Adrenal gland (tissue), 12 donors: ENCODE results near the gene RANBP3L. TPM values are rescaled to one million over a fixed set of nuclear protein-coding genes. Genes with fewer than 3 reads are reported as not detected.
A peak's percentile ranks its signal among the peaks of the same experiment; 100 is the strongest.

Experiments
- DNase-seq, 7 donors: peaks; one replicate each; pipeline ENCODE4 v3.0.0-alpha.2; 2019 to 2020
- H3K27ac ChIP-seq, 5 donors: fragments of 200-600 bp; sonication (generic) in 4 of 5; 1 replicate in 3 of 5; 2 replicates in 2 of 5; pipeline versions ENCODE4 v1.5.1 to v1.8.0; 2016 to 2020; ENCODE audit warnings: mild to moderate bottlenecking in 1 of 5
- H3K27me3 ChIP-seq: fragments of 200-600 bp; 2 replicates; pipeline ENCODE4 v1.8.0; 2021
- H3K36me3 ChIP-seq, 2 donors: fragments of 200-600 bp; replicated peaks in 1 of 2; 1 replicate in 1 of 2; 2 replicates in 1 of 2; pipeline versions ENCODE4 v1.5.1 to v1.8.0; 2018 to 2022
- H3K4me1 ChIP-seq, 2 donors: fragments of 200-600 bp; replicated peaks in 1 of 2; 1 replicate in 1 of 2; 2 replicates in 1 of 2; pipeline versions ENCODE4 v1.5.1 to v1.8.0; 2018 to 2021
- H3K4me3 ChIP-seq, 4 donors: fragments of 200-600 bp; sonication (generic) in 3 of 4; one replicate each; pipeline ENCODE4 v1.5.1; 2016 to 2018
- H3K9me3 ChIP-seq, 3 donors: fragments of 200-600 bp; sonication (generic) in 1 of 3; replicated peaks in 1 of 3; 1 replicate in 2 of 3; 2 replicates in 1 of 3; pipeline versions ENCODE4 v1.5.1 to v1.8.0; 2016 to 2021
- POLR2A ChIP-seq, 2 donors: fragments of 450-650 bp; IDR thresholded peaks; one replicate each; pipeline ENCODE4 v1.6.1; 2017; ENCODE audit warnings: antibody characterized with exemption in 2 of 2, mild to moderate bottlenecking in 2 of 2, moderate library complexity in 1 of 2
- WGBS, 4 donors: extraction: QIAGEN DNeasy Blood & Tissue Kit in 2 of 4; methylation state at CpG; one replicate each; pipeline versions ENCODE4 v1.1.5 to v1.1.7; 2013 to 2017; 5-methylcytosine and 5-hydroxymethylcytosine counted together
- intact Hi-C, 2 donors: fragments of 100-400 bp; cut with DNase I; formaldehyde crosslinking; loops; one replicate each; pipeline versions ENCODE4 v1.14.1 to v1.15.0; 2022 to 2023
- polyA plus RNA-seq, 3 donors: library from polyadenylated mRNA; stranded (reverse); fragments of 200-250 nt in 2 of 3; fragments of 350-450 nt in 1 of 3; fragmentation: Illumina TruSeq in 1 of 3; extraction: RNeasy Lipid Tissue Mini Kit (QIAGEN cat#74804) in 1 of 3; gene quantifications; one replicate each; pipeline ENCODE4 v1.2.3, GENCODE V29; 2013 to 2014
- total RNA-seq, 9 donors: library from RNA; depleted of rRNA in 4 of 9; stranded (reverse); fragments of >200 nt in 4 of 9; fragments of 120-200 nt in 1 of 9; fragmentation: NEBNext Ultra II Directional in 1 of 9; extraction: Animal tissue kit (Norgen Biotek cat#: 25700) in 1 of 9; gene quantifications; one replicate each; pipeline versions ENCODE4 v1.1.0 to v1.2.4, GENCODE V29; 2013 to 2023
- TF ChIP-seq, protein P1 (sequence below), 6 experiments: fragments of 450-650 bp in 4 of 6; fragments of 200-600 bp in 2 of 6; sonication (generic) in 1 of 6; IDR thresholded peaks; 1 replicate in 5 of 6; 2 replicates in 1 of 6; pipeline versions ENCODE4 v1.5.1 to v1.8.0; 2016 to 2021; ENCODE audit warnings: antibody characterized with exemption in 6 of 6, mild to moderate bottlenecking in 2 of 6, moderate library complexity in 1 of 6
- donor health status: healthy with polysubstance abuse.
- donor health status: Bipolar disorder and iron deficiency.
- donor health status: DM: yes; HTN: yes; CAD: no.
- donor health status: DM: no; HTN: no; CAD: no.
- donor health status: DM: no; HTN: no; CAD: no.
- donor health status: DM: yes; HTN: yes; CAD: no.

Gene RANBP3L
- total and polyA plus RNA-seq, 12 donors, result 0.30 to 21.6 (median 1.6) TPM

DNA sequence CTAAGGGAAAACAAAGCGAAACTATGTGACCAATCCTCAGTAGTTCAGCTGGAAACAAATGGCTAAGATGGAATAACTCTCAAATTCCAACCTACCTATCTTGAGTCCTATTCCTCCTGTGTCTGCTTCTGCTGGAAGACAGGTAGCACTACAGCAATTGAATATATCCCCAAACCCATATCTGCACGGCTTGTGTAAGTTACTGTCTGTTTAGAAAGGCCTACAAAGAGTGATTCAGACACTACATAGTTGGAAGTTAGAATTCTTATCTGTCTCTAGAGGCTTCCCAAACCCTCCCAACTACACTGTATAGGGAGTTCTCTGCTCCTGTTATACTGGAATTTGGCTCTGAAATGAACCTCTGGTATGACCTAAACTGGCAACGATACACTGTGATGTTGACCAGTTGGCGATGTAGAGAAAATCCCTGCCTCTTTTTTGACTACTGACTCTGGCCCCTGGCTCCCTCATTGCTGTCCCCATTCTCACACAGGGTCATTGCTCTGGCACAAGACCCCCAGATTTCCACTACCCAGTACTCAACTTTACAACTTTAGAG is 37.4 kb downstream of the RANBP3L start:
- Histone ChIP-seq H3K4me3 (no peak overlapping the region), H3K27me3 (no peaks in the 10 kb centered on the region), H3K4me1 (no peaks in the 10 kb centered on the region), H3K36me3 (no peaks in the 10 kb centered on the region), H3K27ac (no peak overlapping the region), H3K9me3 (no peaks in the 10 kb centered on the region)
- intact Hi-C loops, result loop anchor here (5.0 to 10.0 kb wide), 3 partner anchors 43 to 141 kb away; no protein-coding TSS in a partner anchor
- DNase-seq, result no peak
- 86 to 95% (median 91%) methylated on average over 4 of the region's 4 CpGs for whole genome bisulfite sequencing, 4 donors
- TF ChIP-seq, protein P1, sequence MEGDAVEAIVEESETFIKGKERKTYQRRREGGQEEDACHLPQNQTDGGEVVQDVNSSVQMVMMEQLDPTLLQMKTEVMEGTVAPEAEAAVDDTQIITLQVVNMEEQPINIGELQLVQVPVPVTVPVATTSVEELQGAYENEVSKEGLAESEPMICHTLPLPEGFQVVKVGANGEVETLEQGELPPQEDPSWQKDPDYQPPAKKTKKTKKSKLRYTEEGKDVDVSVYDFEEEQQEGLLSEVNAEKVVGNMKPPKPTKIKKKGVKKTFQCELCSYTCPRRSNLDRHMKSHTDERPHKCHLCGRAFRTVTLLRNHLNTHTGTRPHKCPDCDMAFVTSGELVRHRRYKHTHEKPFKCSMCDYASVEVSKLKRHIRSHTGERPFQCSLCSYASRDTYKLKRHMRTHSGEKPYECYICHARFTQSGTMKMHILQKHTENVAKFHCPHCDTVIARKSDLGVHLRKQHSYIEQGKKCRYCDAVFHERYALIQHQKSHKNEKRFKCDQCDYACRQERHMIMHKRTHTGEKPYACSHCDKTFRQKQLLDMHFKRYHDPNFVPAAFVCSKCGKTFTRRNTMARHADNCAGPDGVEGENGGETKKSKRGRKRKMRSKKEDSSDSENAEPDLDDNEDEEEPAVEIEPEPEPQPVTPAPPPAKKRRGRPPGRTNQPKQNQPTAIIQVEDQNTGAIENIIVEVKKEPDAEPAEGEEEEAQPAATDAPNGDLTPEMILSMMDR (IDR thresholded peaks at IDR 0.05), result no peak
- TF ChIP-seq POLR2A (IDR thresholded peaks at IDR 0.05), result no peak

DNA sequence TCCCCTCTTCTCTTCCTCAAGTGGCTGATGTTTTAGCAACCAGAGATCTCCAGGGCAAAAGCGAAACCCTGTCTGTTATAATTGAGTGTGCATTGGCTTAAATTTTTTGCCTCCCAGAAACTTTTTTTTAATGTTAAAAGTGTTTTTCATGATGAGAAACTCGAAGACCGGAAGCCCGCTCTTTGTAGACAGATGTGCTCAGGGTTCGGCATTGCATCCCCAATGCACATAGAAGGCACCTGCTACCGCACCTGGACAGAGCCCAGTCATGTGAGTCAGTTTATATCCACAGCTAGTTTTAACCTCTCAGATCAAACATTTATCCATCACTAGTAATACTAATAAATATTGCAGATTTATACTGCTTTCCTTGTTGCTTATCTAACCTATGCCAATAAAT is 40.5 kb downstream of the RANBP3L start:
- TF ChIP-seq, protein P1 (IDR thresholded peaks at IDR 0.05), result no peak
- TF ChIP-seq POLR2A (IDR thresholded peaks at IDR 0.05), result no peak
- DNase-seq, result no peak
- intact Hi-C loops, result loop anchor here (5.0 to 10.0 kb wide), 3 partner anchors 46 to 144 kb away; no protein-coding TSS in a partner anchor
- Histone ChIP-seq H3K4me1 (no peaks in the 10 kb centered on the region), H3K36me3 (no peaks in the 10 kb centered on the region), H3K27ac (no peak overlapping the region), H3K4me3 (no peak overlapping the region), H3K9me3 (no peaks in the 10 kb centered on the region), H3K27me3 (no peaks in the 10 kb centered on the region)
- WGBS, 4 donors, result 91 to 92% (median 91%) methylated on average over 6 of the region's 6 CpGs

GRCh38 chr5:36253575-36253974 is 48.1 kb downstream of the RANBP3L start:
- Histone ChIP-seq H3K27me3 (no peaks in the 10 kb centered on the region), H3K36me3 (no peaks in the 10 kb centered on the region), H3K9me3 (peaks cover 0 to 4% (median 0%) of the 10 kb centered on the region in 3 donors), H3K4me1 (peaks cover 10 to 15% of the 10 kb centered on the region in 2 donors), H3K4me3 (no peak overlapping the region), H3K27ac (peak overlapping the region in 2 of 5 donors; percentile 16 to 65)
- TF ChIP-seq, protein P1 (IDR thresholded peaks at IDR 0.05), result no peak
- TF ChIP-seq POLR2A (IDR thresholded peaks at IDR 0.05), result no peak
- intact Hi-C loops, result no loop called here
- WGBS, 4 donors, result 70 to 72% (median 71%) methylated on average over 4 of the region's 4 CpGs
- DNase-seq, result no peak

- peaks cover 10 to 15% of the 10 kb centered on the region in 2 donors for H3K4me1 ChIP-seq
- no peaks in the 10 kb centered on the region for H3K36me3 ChIP-seq
- no peak for DNase-seq
- intact Hi-C loops, result no loop called here
- no peaks in the 10 kb centered on the region for H3K27me3 ChIP-seq
- peaks cover 0 to 4% (median 0%) of the 10 kb centered on the region in 3 donors for H3K9me3 ChIP-seq
- no peak for TF ChIP-seq POLR2A (IDR thresholded peaks at IDR 0.05)
- TF ChIP-seq, protein P1 (IDR thresholded peaks at IDR 0.05), result no peak
- WGBS, 4 donors, result 54 to 67% (median 66%) methylated on average over 3 of the region's 3 CpGs
- H3K27ac ChIP-seq, result peak overlapping the region in 2 of 5 donors; percentile 16 to 65
- H3K4me3 ChIP-seq, result no peak overlapping the region
Observed at GRCh38 chr5:36252722-36253365, 48.9 kb downstream of the RANBP3L start.
